IMR-90 (cell line): ENCODE results near the gene ALOXE3. TPM values are rescaled to one million over a fixed set of nuclear protein-coding genes. Genes with fewer than 3 reads are reported as not detected.

Experiments
- ATAC-seq: fragments of 200-7000 bp; cut with Tn5 transposase; 2 replicates; pipeline ENCODE4 v1.9.1; 2020; ENCODE audit warnings: low read depth, mild to moderate bottlenecking, moderate library complexity
- BruUV-seq: library from RNA; stranded (reverse); fragments of 400-500 nt; replicated peaks from 2 replicates; lab custom pipeline; 2021; lab: Mats Ljungman, UMichigan
- CTCF ChIA-PET: fragments of 300-600 bp; formaldehyde crosslinking; extraction: SDS; loops from one replicate; lab custom pipeline; 2021; ENCODE audit warnings: antibody characterized with exemption; lab: Yijun Ruan, JAX
- POLR2A ChIA-PET: fragments of 300-600 bp; sonication (Branson Sonifier 250); formaldehyde crosslinking; loops from one replicate; lab custom pipeline; 2022; ENCODE audit warnings: antibody characterized with exemption; ENCODE audit not compliant: unreplicated experiment; lab: Charles Lee
- DNase-seq: peaks from one replicate; pipeline ENCODE4 v3.0.0; 2013
- H2AFZ ChIP-seq: replicated peaks from 2 replicates; pipeline ENCODE3; 2013; ENCODE audit warnings: low read length, mild to moderate bottlenecking; ENCODE audit not compliant: poor library complexity
- H2AK5ac ChIP-seq: 2 replicates; pipeline ENCODE4 v1.6.1; 2013; ENCODE audit warnings: low read depth, low read length, inconsistent platforms
- H2AK9ac ChIP-seq: replicated peaks from 2 replicates; pipeline ENCODE3; 2013; ENCODE audit warnings: mild to moderate bottlenecking, low read depth, low read length, moderate library complexity; ENCODE audit not compliant: poor library complexity
- H2BK120ac ChIP-seq: 2 replicates; pipeline ENCODE4 v1.6.1; 2013; ENCODE audit warnings: low read depth, low read length, inconsistent platforms
- H2BK15ac ChIP-seq: 3 replicates; pipeline ENCODE4 v1.6.1; 2013; ENCODE audit warnings: low read depth, low read length, inconsistent platforms
- H2BK20ac ChIP-seq: 2 replicates; pipeline ENCODE4 v1.6.1; 2013; ENCODE audit warnings: low read depth, mild to moderate bottlenecking, inconsistent platforms, low read length, moderate library complexity
- H2BK5ac ChIP-seq: 2 replicates; pipeline ENCODE4 v1.6.1; 2013; ENCODE audit warnings: mild to moderate bottlenecking, low read depth, low read length, inconsistent platforms; ENCODE audit not compliant: poor library complexity, severe bottlenecking
- H3K14ac ChIP-seq: replicated peaks from 2 replicates; pipeline ENCODE4 v1.6.1; 2013; ENCODE audit warnings: low read depth, low read length, inconsistent platforms
- H3K18ac ChIP-seq: 2 replicates; pipeline ENCODE4 v1.6.1; 2013; ENCODE audit warnings: low read depth, low read length, control low read depth
- H3K23ac ChIP-seq: 2 replicates; pipeline ENCODE4 v1.6.1; 2013; ENCODE audit warnings: low read depth, low read length, inconsistent platforms
- H3K27ac ChIP-seq: 2 replicates; pipeline ENCODE4 v1.5.1; 2013; ENCODE audit warnings: mild to moderate bottlenecking, control low read depth, low read length; ENCODE audit not compliant: insufficient read depth
- H3K27me3 ChIP-seq: 2 replicates; pipeline ENCODE4 v1.6.1; 2013; ENCODE audit warnings: low read length; ENCODE audit not compliant: control insufficient read depth, insufficient read depth
- H3K36me3 ChIP-seq: 2 replicates; pipeline ENCODE4 v1.6.1; 2013; ENCODE audit warnings: low read length, mixed read lengths; ENCODE audit not compliant: control insufficient read depth, insufficient read depth
- H3K4ac ChIP-seq: 2 replicates; pipeline ENCODE4 v1.6.1; 2013; ENCODE audit warnings: low read depth, low read length, inconsistent platforms
- H3K4me1 ChIP-seq: 2 replicates; pipeline ENCODE4 v1.6.1; 2013; ENCODE audit warnings: low read length, mixed read lengths; ENCODE audit not compliant: control insufficient read depth, insufficient read depth
- H3K4me2 ChIP-seq: 2 replicates; pipeline ENCODE4 v1.6.1; 2013; ENCODE audit warnings: low read depth, mild to moderate bottlenecking, control low read depth, low read length, moderate library complexity
- H3K4me3 ChIP-seq: 2 replicates; pipeline ENCODE4 v1.5.1; 2013; ENCODE audit warnings: low read depth, mild to moderate bottlenecking, control low read depth, low read length, moderate library complexity; ENCODE audit not compliant: insufficient read depth
- H3K56ac ChIP-seq: 2 replicates; pipeline ENCODE4 v1.6.1; 2013; ENCODE audit warnings: low read length, inconsistent platforms; ENCODE audit not compliant: insufficient read depth; ENCODE audit errors: extremely low read depth
- H3K79me1 ChIP-seq, 2 experiments: 2 replicates each; pipeline ENCODE4 v1.6.1; 2013; ENCODE audit warnings: low read length in 2 of 2, inconsistent platforms in 1 of 2, low read depth in 1 of 2
- H3K9ac ChIP-seq: 2 replicates; pipeline ENCODE4 v1.6.1; 2013; ENCODE audit warnings: low read depth, low read length, control low read depth
- H3K9me1 ChIP-seq: 2 replicates; pipeline ENCODE4 v1.6.1; 2013; ENCODE audit warnings: low read length, inconsistent platforms; ENCODE audit not compliant: insufficient read depth
- H3K9me3 ChIP-seq: 2 replicates; pipeline ENCODE4 v1.6.1; 2013; ENCODE audit warnings: low read length; ENCODE audit not compliant: control insufficient read depth, insufficient read depth
- H4K20me1 ChIP-seq: 2 replicates; pipeline ENCODE4 v1.6.1; 2013; ENCODE audit warnings: low read length, inconsistent platforms; ENCODE audit not compliant: insufficient read depth
- H4K5ac ChIP-seq: 2 replicates; pipeline ENCODE4 v1.6.1; 2013; ENCODE audit warnings: mild to moderate bottlenecking, low read depth, low read length, control low read depth
- H4K8ac ChIP-seq, 2 experiments: 2 replicates each; pipeline ENCODE4 v1.6.1; 2013; ENCODE audit warnings: low read depth in 2 of 2, low read length in 2 of 2, control low read depth in 1 of 2, inconsistent platforms in 1 of 2
- H4K91ac ChIP-seq: 2 replicates; pipeline ENCODE4 v1.6.1; 2013; ENCODE audit warnings: low read depth, low read length, inconsistent platforms; ENCODE audit not compliant: insufficient read depth
- BHLHE40 ChIP-seq: fragments of 150-350 bp; IDR thresholded peaks from 2 replicates; pipeline ENCODE4 v1.6.1; 2016; ENCODE audit warnings: mild to moderate bottlenecking, low read depth, low read length
- CEBPB ChIP-seq: IDR thresholded peaks from 2 replicates; pipeline ENCODE4 v1.6.1; 2012; ENCODE audit warnings: low read depth, low read length, improper control_type of control experiment
- CTCF ChIP-seq: conservative IDR thresholded peaks from 2 replicates; pipeline ENCODE4 v1.5.1; 2012; ENCODE audit warnings: mild to moderate bottlenecking, low read depth, low read length, improper control_type of control experiment
- ELK1 ChIP-seq: fragments of 150-350 bp; IDR thresholded peaks from 2 replicates; pipeline ENCODE4 v1.6.1; 2016; ENCODE audit warnings: low read depth, mild to moderate bottlenecking, low read length, moderate library complexity, borderline replicate concordance
- FOS ChIP-seq: fragments of 150-350 bp; IDR thresholded peaks from 2 replicates; pipeline ENCODE4 v1.6.1; 2016; ENCODE audit warnings: low read depth, low read length
- MAFK ChIP-seq: IDR thresholded peaks from 2 replicates; pipeline ENCODE4 v1.6.1; 2012; ENCODE audit warnings: low read depth, low read length, improper control_type of control experiment
- MXI1 ChIP-seq: IDR thresholded peaks from 2 replicates; pipeline ENCODE4 v1.6.1; 2012; ENCODE audit warnings: low read depth, mild to moderate bottlenecking, low read length, moderate library complexity, borderline replicate concordance
- POLR2A ChIP-seq: IDR thresholded peaks from 2 replicates; pipeline ENCODE4 v1.6.1; 2012; ENCODE audit warnings: mild to moderate bottlenecking, low read depth, low read length
- RAD21 ChIP-seq: IDR thresholded peaks from 2 replicates; pipeline ENCODE4 v1.6.1; 2012; ENCODE audit warnings: low read length, improper control_type of control experiment
- RCOR1 ChIP-seq: IDR thresholded peaks from 2 replicates; pipeline ENCODE4 v1.6.1; 2012; ENCODE audit warnings: mild to moderate bottlenecking, low read length, improper control_type of control experiment; ENCODE audit not compliant: insufficient replicate concordance
- RFX5 ChIP-seq: IDR thresholded peaks from 2 replicates; pipeline ENCODE4 v1.8.0; 2012; ENCODE audit warnings: low read depth, mild to moderate bottlenecking, low read length, moderate library complexity
- SMC3 ChIP-seq: fragments of 150-350 bp; IDR thresholded peaks from 2 replicates; pipeline ENCODE4 v1.6.1; 2016; ENCODE audit warnings: low read depth, mild to moderate bottlenecking, antibody characterized with exemption, low read length, moderate library complexity
- WGBS, 2 experiments: methylation state at CpG; one replicate each; pipeline versions ENCODE4 v1.1.5 to v1.1.7; 2013; ENCODE audit warnings: missing lambda C conversion rate in 2 of 2; ENCODE audit not compliant: insufficient read length in 1 of 2; ENCODE audit errors: extremely low coverage in 2 of 2; 5-methylcytosine and 5-hydroxymethylcytosine counted together
- dilution Hi-C: fragments of 300-500 bp; cut with HindIII; formaldehyde crosslinking; loops from one replicate; pipeline ENCODE4 v1.14.3; 2018; ENCODE audit warnings: low sequenced_read_pairs; ENCODE audit not compliant: unreplicated experiment
- in situ Hi-C: fragments of 300-500 bp; cut with MboI; formaldehyde crosslinking; loops from 3 replicates; pipeline ENCODE4 v1.14.3; 2019; ENCODE audit warnings: low sequenced_read_pairs, inconsistent platforms, mixed read lengths
- intact Hi-C: fragments of 100-400 bp; cut with micrococcal nuclease; formaldehyde crosslinking; loops from 2 replicates; pipeline ENCODE4 v1.10.0; 2022
- polyA plus RNA-seq, 3 experiments: library from polyadenylated mRNA; depleted of rRNA; stranded (reverse); fragments of >200 nt; gene quantifications; 2 replicates each; pipeline ENCODE4 v1.2.3, GENCODE V29; 2012; ENCODE audit warnings: low replicate concordance in 1 of 3
- total RNA-seq: library from RNA; depleted of rRNA; stranded (reverse); fragments of >200 nt; gene quantifications from 2 replicates; pipeline ENCODE4 v1.2.3, GENCODE V29; 2012

ALOXE3 gene
- total and polyA plus RNA-seq, 2 of the 4 experiments (the other 2 are of a cell fraction) = under 0.01 to 0.26 TPM

DNA sequence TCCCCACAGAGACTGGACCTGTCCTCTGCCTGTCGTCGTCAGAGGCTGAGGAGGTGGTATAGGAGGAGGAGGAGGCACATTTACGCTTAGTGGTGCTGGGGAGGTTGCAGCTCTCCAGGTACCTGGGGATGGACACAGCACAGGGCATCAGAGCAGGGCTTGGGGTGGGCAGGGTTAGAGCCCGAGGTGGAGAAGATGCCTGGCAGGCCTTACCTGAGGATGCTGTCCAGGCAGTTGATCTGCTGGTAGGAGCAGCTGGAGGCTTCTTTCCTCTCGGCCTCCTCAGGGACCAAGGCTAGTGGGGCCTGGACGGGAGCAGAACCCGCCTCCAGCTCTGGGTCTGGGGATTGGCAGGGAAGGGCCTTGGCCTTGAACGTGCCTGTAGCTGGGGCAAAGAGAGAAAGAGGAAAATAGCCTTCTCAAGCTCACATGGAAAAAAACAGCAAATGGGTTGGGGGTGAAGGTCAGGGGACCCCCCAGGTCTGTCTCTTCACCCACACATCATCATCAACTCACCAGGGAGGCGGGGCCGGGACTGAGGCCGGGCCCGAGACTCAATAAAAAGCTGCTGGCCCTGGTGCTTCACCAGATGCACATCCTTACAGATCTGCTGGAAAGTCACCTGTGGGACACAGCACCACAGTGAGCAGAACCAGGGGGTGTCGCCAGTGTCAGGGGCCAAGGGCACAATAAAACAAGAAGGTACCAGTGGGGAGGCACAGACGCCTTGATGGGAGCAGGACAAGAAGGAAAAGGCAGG, 28.2 kb upstream of the ALOXE3 start (continued):
- TF ChIP-seq CEBPB = no peak

GRCh38 chr17:8145811-8146210, 27.5 kb upstream of the ALOXE3 start:
- in situ Hi-C loops (no loop called here), intact Hi-C loops (no loop called here), dilution Hi-C loops (no loop called here)
- Histone ChIP-seq H3K18ac (no peak overlapping the region), H2BK5ac (no peak overlapping the region), H3K27me3 (no peaks in the 10 kb centered on the region), H2AK5ac (no peak overlapping the region), H3K4me3 (no peak overlapping the region), H3K36me3 (peaks cover 67% of the 10 kb centered on the region), H2BK120ac (no peak overlapping the region), H2BK15ac (no peak overlapping the region), H3K4me2 (no peak overlapping the region), H4K5ac (no peak overlapping the region), H3K9ac (no peak overlapping the region), H4K91ac (no peak overlapping the region), H3K27ac (no peak overlapping the region), H3K9me3 (no peaks in the 10 kb centered on the region), H3K79me1 (peaks cover 3 to 8% of the 10 kb centered on the region in 2 experiments; a peak in 2 of 4 replicates), H3K56ac (no peak overlapping the region), H4K20me1 (peaks cover 3% of the 10 kb centered on the region), H3K23ac (no peak overlapping the region), H2AK9ac (no peak overlapping the region), H4K8ac (no peak overlapping the region), H3K14ac (no peak overlapping the region), H2BK20ac (no peak overlapping the region), H3K9me1 (peaks cover 3% of the 10 kb centered on the region; the same call in 1 of the 2 replicates), H3K4ac (no peak overlapping the region), H3K4me1 (peaks cover 3% of the 10 kb centered on the region), H2AFZ (no peak overlapping the region)
- ATAC-seq = no peak
- BruUV-seq = no TSS peak
- no peak for DNase-seq
- TF ChIP-seq CTCF (no peak), RFX5 (no peak), BHLHE40 (no peak), MAFK (no peak), POLR2A (no peak), FOS (no peak), SMC3 (no peak), ELK1 (no peak), MXI1 (no peak), RAD21 (no peak), RCOR1 (no peak)
- CTCF ChIA-PET = no interaction called here
- POLR2A ChIA-PET = no interaction called here
- WGBS, 2 experiments = 89% methylated on average over 5 of the region's 12 CpGs; no CpG with 5 or more reads in 1 of the 2 experiments
